Right lobe of liver (tissue), 4 donors: ENCODE measurements around the gene KDSR.

Experiments
- POLR2A ChIP-seq: fragments of 450-650 bp; IDR thresholded peaks from one replicate; pipeline ENCODE4 v1.6.1; 2017; ENCODE audit warnings: antibody characterized with exemption, mild to moderate bottlenecking
- TF ChIP-seq, protein P1 (sequence below), 4 donors: fragments of 200-600 bp in 3 of 4; fragments of 450-650 bp in 1 of 4; IDR thresholded peaks; one replicate each; pipeline versions ENCODE4 v1.5.1 to v1.8.0; 2016 to 2022; ENCODE audit warnings: antibody characterized with exemption in 4 of 4, mild to moderate bottlenecking in 2 of 4
- donor health status: DM: no; HTN: no; CAD: no.
- donor health status: DM: no; HTN: no; CAD: no.
- donor health status: DM: no; HTN: yes; CAD: no.

DNA sequence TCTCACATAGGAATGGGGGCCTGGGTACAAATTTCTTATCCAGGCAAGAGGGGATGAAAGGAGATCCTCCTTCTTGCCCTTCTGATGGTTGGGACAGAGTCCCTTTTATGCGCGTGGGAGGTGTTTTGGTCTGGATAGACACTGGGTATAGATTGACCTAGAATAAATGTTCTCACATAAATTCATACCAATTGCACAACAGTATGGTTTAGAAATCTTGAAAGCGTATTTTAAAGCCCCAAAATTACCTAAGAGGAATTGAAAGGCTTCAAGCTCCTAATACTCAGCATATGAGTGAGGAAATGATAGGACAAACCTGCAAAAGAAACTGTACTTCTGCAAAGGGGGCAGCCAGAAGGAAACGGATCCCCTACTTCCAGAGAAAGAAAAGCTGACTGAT lies 44.8 kb downstream of the KDSR start:
- TF ChIP-seq, protein P1, sequence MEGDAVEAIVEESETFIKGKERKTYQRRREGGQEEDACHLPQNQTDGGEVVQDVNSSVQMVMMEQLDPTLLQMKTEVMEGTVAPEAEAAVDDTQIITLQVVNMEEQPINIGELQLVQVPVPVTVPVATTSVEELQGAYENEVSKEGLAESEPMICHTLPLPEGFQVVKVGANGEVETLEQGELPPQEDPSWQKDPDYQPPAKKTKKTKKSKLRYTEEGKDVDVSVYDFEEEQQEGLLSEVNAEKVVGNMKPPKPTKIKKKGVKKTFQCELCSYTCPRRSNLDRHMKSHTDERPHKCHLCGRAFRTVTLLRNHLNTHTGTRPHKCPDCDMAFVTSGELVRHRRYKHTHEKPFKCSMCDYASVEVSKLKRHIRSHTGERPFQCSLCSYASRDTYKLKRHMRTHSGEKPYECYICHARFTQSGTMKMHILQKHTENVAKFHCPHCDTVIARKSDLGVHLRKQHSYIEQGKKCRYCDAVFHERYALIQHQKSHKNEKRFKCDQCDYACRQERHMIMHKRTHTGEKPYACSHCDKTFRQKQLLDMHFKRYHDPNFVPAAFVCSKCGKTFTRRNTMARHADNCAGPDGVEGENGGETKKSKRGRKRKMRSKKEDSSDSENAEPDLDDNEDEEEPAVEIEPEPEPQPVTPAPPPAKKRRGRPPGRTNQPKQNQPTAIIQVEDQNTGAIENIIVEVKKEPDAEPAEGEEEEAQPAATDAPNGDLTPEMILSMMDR (IDR thresholded peaks at IDR 0.05) = no peak
- TF ChIP-seq POLR2A = no peak
